Esophagus muscularis mucosa (tissue), 4 donors: ENCODE data around the gene NETO1. TPM values are rescaled to one million over a fixed set of nuclear protein-coding genes. Genes with fewer than 3 reads are reported as not detected.

Experiments used
- DNase-seq: peaks from one replicate; pipeline ENCODE4 v3.0.0-alpha.2; 2017; ENCODE audit errors: extremely low spot score
- H3K27ac ChIP-seq, 4 donors: fragments of 200-600 bp; sonication (generic); replicated peaks in 1 of 4; 1 replicate in 3 of 4; 2 replicates in 1 of 4; pipeline ENCODE4 v1.5.1; 2016 to 2019; ENCODE audit warnings: mild to moderate bottlenecking in 1 of 4
- H3K27me3 ChIP-seq, 4 donors: fragments of 200-600 bp; sonication (generic); one replicate each; pipeline versions ENCODE4 v1.5.1 to v1.6.0; 2016 to 2019
- H3K36me3 ChIP-seq, 4 donors: fragments of 200-600 bp; sonication (generic); one replicate each; pipeline ENCODE4 v1.5.1; 2016 to 2019
- H3K4me1 ChIP-seq, 4 donors: fragments of 200-600 bp; sonication (generic); one replicate each; pipeline ENCODE4 v1.5.1; 2016 to 2019
- H3K4me3 ChIP-seq, 4 donors: fragments of 200-600 bp; sonication (generic); 1 replicate in 2 of 4; 2 replicates in 2 of 4; pipeline ENCODE4 v1.5.1; 2016 to 2019; ENCODE audit warnings: mild to moderate bottlenecking in 4 of 4, moderate library complexity in 1 of 4
- H3K9me3 ChIP-seq, 4 donors: fragments of 200-600 bp; sonication (generic); 1 replicate in 3 of 4; 2 replicates in 1 of 4; pipeline ENCODE4 v1.5.1; 2016 to 2019
- EP300 ChIP-seq: sonication (generic); formaldehyde crosslinking; IDR thresholded peaks from one replicate; pipeline ENCODE4 v1.6.1; 2017; ENCODE audit warnings: antibody characterized with exemption
- POLR2A ChIP-seq: fragments of 450-650 bp; IDR thresholded peaks from one replicate; pipeline ENCODE4 v1.6.1; 2017; ENCODE audit warnings: antibody characterized with exemption, moderate library complexity, mild to moderate bottlenecking, low read depth
- POLR2AphosphoS5 ChIP-seq, 2 donors: sonication (generic); formaldehyde crosslinking; IDR thresholded peaks; one replicate each; pipeline ENCODE4 v1.6.1; 2017; ENCODE audit warnings: antibody characterized with exemption in 2 of 2
- WGBS: methylation state at CpG from one replicate; pipeline ENCODE4 v1.1.5; 2018; 5-methylcytosine and 5-hydroxymethylcytosine counted together
- intact Hi-C: fragments of 100-400 bp; cut with DNase I; formaldehyde crosslinking; loops from one replicate; pipeline ENCODE4 v1.15.1; 2023
- small RNA-seq, 3 donors: library from RNA; depleted of rRNA; stranded (forward); fragments of <200 nt; gene quantifications; one replicate each; pipeline ENCODE3, GENCODE V24; 2016
- total RNA-seq, 4 donors: library from RNA; depleted of rRNA; stranded (reverse); fragments of >200 nt; gene quantifications; one replicate each; pipeline versions ENCODE4 v1.1.0 to v1.2.1, GENCODE V29; 2016
- TF ChIP-seq, protein P1 (sequence below), 3 experiments: fragments of 200-600 bp in 2 of 3; fragments of 450-650 bp in 1 of 3; sonication (generic) in 2 of 3; IDR thresholded peaks; one replicate each; pipeline ENCODE4 v1.5.1; 2017 to 2019; ENCODE audit warnings: antibody characterized with exemption in 3 of 3, mild to moderate bottlenecking in 2 of 3, moderate library complexity in 1 of 3

The NETO1 gene
- total RNA-seq, 4 donors from 2014 or later = 0.13 to 0.50 (median 0.34) TPM; not detected in 1

- Histone ChIP-seq H3K9me3 (no peaks in the 10 kb centered on the region), H3K4me1 (peaks cover 0 to 7% (median 2%) of the 10 kb centered on the region in 4 donors), H3K4me3 (no peak overlapping the region), H3K27me3 (peaks cover 0 to 22% (median 0%) of the 10 kb centered on the region in 4 donors), H3K27ac (no peak overlapping the region), H3K36me3 (no peaks in the 10 kb centered on the region)
- intact Hi-C loops = no loop called here
- no peak for DNase-seq
- no peak for TF ChIP-seq EP300
- no peak for TF ChIP-seq POLR2AphosphoS5 (IDR thresholded peaks at IDR 0.05)
- TF ChIP-seq, protein P1, sequence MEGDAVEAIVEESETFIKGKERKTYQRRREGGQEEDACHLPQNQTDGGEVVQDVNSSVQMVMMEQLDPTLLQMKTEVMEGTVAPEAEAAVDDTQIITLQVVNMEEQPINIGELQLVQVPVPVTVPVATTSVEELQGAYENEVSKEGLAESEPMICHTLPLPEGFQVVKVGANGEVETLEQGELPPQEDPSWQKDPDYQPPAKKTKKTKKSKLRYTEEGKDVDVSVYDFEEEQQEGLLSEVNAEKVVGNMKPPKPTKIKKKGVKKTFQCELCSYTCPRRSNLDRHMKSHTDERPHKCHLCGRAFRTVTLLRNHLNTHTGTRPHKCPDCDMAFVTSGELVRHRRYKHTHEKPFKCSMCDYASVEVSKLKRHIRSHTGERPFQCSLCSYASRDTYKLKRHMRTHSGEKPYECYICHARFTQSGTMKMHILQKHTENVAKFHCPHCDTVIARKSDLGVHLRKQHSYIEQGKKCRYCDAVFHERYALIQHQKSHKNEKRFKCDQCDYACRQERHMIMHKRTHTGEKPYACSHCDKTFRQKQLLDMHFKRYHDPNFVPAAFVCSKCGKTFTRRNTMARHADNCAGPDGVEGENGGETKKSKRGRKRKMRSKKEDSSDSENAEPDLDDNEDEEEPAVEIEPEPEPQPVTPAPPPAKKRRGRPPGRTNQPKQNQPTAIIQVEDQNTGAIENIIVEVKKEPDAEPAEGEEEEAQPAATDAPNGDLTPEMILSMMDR (IDR thresholded peaks at IDR 0.05) = no peak
- no peak for TF ChIP-seq POLR2A
- 29% methylated on average over 8 of the region's 8 CpGs for WGBS
These were observed 175.2 kb downstream of the NETO1 start for GRCh38 chr18:72692595-72692994.

Small RNA genes lying within 50 kb of the gene (small RNA-seq; reads per million reads assigned to genes)
- gene MIR548AV (0 reads per million in 3 donors), gene RNA5SP460 (36.8 to 136 (median 56.6) reads per million in 3 donors)
